Ishikawa (cell line): Measurements from ENCODE around the gene ZNF177.
A peak's percentile ranks its signal among the peaks of the same experiment; 100 is the strongest.

ENCODE experiments used
- CEBPB ChIP-seq: IDR thresholded peaks from 2 replicates; pipeline ENCODE4 v1.6.1; 2012
- CREB1 ChIP-seq: IDR thresholded peaks from 2 replicates; pipeline ENCODE4 v1.6.1; 2012; ENCODE audit warnings: low read depth
- EGR1 ChIP-seq: IDR thresholded peaks from 2 replicates; pipeline ENCODE4 v1.6.1; 2012
- EP300 ChIP-seq: IDR thresholded peaks from 2 replicates; pipeline ENCODE4 v1.6.1; 2012; ENCODE audit warnings: borderline replicate concordance
- FOXM1 ChIP-seq: IDR thresholded peaks from 2 replicates; pipeline ENCODE4 v1.6.1; 2012; ENCODE audit warnings: low read depth, borderline replicate concordance
- NFIC ChIP-seq: IDR thresholded peaks from 2 replicates; pipeline ENCODE4 v1.6.1; 2012
- RAD21 ChIP-seq: IDR thresholded peaks from 2 replicates; pipeline ENCODE4 v1.6.1; 2012; ENCODE audit warnings: low read depth
- TAF1 ChIP-seq: IDR thresholded peaks from 2 replicates; pipeline ENCODE4 v1.6.1; 2012; ENCODE audit warnings: low read depth, mild to moderate bottlenecking
- TCF12 ChIP-seq: IDR thresholded peaks from 2 replicates; pipeline ENCODE4 v1.6.1; 2012; ENCODE audit warnings: low read depth
- TEAD4 ChIP-seq: IDR thresholded peaks from 2 replicates; pipeline ENCODE4 v1.6.1; 2012
- YY1 ChIP-seq: IDR thresholded peaks from 2 replicates; pipeline ENCODE4 v1.6.1; 2012; ENCODE audit warnings: low read depth
- ZBTB7A ChIP-seq: IDR thresholded peaks from 2 replicates; pipeline ENCODE4 v1.6.1; 2012; ENCODE audit warnings: low read depth
- TF ChIP-seq, protein P1 (sequence below): IDR thresholded peaks from 2 replicates; pipeline ENCODE4 v1.6.1; 2012; ENCODE audit warnings: low read depth, mild to moderate bottlenecking
- TF ChIP-seq, protein P2 (sequence below): IDR thresholded peaks from 2 replicates; pipeline ENCODE4 v1.6.1; 2012
- TF ChIP-seq, protein P3 (sequence below): IDR thresholded peaks from 2 replicates; pipeline ENCODE4 v1.6.1; 2012

The ZNF177 gene

DNA sequence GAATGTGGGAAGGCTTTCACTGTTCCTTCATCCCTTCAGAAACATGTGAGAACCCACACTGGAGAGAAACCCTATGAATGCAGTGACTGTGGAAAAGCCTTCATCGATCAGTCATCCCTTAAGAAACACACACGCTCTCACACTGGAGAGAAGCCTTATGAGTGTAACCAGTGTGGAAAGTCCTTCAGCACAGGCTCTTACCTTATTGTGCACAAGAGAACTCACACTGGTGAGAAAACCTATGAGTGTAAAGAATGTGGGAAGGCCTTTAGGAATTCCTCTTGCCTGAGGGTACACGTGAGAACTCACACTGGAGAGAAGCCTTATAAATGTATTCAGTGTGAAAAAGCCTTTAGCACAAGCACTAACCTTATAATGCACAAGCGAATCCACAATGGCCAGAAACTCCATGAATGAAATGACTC, 18.6 kb downstream of the ZNF177 start:
- TF ChIP-seq TAF1 (no peak), RAD21 (no peak), TEAD4 (no peak), CREB1 (no peak), CEBPB (no peak), EGR1 (no peak), FOXM1 (no peak), NFIC (no peak), EP300 (no peak), ZBTB7A (no peak), TCF12 (no peak), YY1 (no peak)
- TF ChIP-seq, protein P1, sequence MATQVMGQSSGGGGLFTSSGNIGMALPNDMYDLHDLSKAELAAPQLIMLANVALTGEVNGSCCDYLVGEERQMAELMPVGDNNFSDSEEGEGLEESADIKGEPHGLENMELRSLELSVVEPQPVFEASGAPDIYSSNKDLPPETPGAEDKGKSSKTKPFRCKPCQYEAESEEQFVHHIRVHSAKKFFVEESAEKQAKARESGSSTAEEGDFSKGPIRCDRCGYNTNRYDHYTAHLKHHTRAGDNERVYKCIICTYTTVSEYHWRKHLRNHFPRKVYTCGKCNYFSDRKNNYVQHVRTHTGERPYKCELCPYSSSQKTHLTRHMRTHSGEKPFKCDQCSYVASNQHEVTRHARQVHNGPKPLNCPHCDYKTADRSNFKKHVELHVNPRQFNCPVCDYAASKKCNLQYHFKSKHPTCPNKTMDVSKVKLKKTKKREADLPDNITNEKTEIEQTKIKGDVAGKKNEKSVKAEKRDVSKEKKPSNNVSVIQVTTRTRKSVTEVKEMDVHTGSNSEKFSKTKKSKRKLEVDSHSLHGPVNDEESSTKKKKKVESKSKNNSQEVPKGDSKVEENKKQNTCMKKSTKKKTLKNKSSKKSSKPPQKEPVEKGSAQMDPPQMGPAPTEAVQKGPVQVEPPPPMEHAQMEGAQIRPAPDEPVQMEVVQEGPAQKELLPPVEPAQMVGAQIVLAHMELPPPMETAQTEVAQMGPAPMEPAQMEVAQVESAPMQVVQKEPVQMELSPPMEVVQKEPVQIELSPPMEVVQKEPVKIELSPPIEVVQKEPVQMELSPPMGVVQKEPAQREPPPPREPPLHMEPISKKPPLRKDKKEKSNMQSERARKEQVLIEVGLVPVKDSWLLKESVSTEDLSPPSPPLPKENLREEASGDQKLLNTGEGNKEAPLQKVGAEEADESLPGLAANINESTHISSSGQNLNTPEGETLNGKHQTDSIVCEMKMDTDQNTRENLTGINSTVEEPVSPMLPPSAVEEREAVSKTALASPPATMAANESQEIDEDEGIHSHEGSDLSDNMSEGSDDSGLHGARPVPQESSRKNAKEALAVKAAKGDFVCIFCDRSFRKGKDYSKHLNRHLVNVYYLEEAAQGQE = no peak
- TF ChIP-seq, protein P2, sequence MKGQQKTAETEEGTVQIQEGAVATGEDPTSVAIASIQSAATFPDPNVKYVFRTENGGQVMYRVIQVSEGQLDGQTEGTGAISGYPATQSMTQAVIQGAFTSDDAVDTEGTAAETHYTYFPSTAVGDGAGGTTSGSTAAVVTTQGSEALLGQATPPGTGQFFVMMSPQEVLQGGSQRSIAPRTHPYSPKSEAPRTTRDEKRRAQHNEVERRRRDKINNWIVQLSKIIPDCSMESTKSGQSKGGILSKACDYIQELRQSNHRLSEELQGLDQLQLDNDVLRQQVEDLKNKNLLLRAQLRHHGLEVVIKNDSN = no peak
- TF ChIP-seq, protein P3, sequence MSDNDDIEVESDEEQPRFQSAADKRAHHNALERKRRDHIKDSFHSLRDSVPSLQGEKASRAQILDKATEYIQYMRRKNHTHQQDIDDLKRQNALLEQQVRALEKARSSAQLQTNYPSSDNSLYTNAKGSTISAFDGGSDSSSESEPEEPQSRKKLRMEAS = no peak

DNA sequence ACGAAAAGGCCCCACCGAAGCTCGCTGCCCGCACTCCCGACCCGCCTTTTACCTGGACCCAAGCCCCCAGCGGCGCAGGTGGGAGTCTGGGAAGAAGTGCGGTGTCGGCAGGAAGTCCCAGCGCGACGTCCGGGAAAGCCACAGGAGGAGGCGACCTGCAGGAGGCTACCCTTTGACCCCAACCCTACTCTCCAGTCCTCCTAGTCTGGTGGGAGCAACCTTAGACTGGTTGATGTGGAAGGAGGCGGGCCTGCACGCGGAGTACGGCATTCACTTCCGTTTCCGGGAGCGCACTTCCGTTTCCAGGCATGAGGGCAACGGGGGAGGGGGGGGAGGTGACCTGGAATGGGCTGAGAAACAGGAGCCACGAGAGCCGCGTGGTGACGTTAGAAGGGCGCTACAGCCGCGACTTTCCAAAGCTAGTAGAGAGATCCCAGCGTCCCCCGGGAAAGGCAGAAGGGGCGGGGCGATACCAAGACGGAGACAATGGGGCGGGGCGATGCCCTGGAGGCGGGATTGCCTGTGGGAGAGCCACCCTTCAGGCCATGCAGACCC, 44.1 kb downstream of the ZNF177 start:
- TF ChIP-seq EGR1 (no peak), TCF12 (peak; percentile 17; the same call in 1 of the 2 replicates)
- TF ChIP-seq, protein P3 = peak; percentile 84

DNA sequence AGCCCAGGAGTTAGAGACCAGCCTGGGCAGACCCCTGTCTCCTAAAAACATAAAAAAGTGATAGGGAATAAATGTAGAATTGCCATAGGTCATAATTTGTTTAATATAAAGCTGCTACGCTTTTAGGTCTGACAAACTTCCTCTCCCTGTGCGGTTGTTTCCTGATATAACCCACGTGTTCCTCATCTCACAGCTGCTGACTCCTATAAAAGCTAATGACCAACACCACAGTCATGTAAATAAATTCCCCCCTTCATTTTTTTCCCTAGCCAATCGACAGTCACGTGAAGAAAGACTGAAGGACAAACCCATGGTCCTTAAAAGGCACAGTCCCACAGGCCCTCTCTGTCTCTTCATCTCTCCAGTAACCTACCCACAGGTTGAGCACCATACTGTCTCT, 45.0 kb downstream of the ZNF177 start:
- TF ChIP-seq TCF12 = no peak
- TF ChIP-seq RAD21 = no peak
- no peak for TF ChIP-seq FOXM1
- TF ChIP-seq CREB1 = no peak
- TF ChIP-seq, protein P2 = no peak
- no peak for TF ChIP-seq ZBTB7A
- TF ChIP-seq YY1 = no peak
- TF ChIP-seq, protein P3 = no peak
- TF ChIP-seq, protein P1 = no peak

DNA sequence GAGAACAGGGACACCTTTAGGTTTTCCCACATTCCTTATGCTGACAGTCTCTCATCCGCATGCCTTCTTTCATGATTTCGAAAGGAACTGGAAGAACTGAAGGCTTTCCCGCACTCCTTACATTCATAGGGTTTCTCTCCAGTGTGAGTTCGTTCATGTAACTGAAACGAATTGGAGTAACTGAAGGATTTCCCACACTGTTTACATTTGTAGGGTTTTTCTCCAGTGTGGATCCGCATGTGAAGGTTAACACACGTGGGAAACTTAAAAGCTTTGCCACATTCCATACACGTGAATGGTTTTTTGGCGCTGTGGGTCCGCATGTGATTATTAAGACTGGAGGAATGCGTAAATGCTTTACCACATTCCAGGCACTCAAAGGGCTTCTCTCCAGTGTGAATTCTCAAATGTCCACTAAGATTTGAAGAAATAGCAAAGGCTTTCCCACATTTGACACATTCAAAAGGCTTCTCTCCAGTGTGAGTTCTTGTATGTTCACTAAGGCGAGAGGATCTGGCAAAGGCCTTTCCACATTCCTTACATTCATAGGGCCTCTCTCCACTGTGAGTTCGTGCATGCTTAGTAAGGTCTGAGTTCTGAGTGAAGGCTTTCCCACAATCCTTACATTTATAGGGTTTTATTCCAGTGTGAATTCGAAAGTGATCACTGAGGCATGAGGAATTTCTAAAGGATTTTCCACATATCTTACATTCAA, 50.6 kb downstream of the ZNF177 start:
- TF ChIP-seq EGR1 = no peak
- no peak for TF ChIP-seq EP300
- no peak for TF ChIP-seq TAF1
- no peak for TF ChIP-seq RAD21
- no peak for TF ChIP-seq TCF12
- TF ChIP-seq YY1 = no peak
- TF ChIP-seq, protein P2 = no peak
- no peak for TF ChIP-seq FOXM1
- TF ChIP-seq TEAD4 = no peak
- no peak for TF ChIP-seq CEBPB
- TF ChIP-seq ZBTB7A = no peak
- TF ChIP-seq, protein P3 = no peak
- no peak for TF ChIP-seq NFIC
- TF ChIP-seq, protein P1 = no peak
- TF ChIP-seq CREB1 = no peak
